ENCODE results near the gene FRMD7.

FRMD7 gene

DNA sequence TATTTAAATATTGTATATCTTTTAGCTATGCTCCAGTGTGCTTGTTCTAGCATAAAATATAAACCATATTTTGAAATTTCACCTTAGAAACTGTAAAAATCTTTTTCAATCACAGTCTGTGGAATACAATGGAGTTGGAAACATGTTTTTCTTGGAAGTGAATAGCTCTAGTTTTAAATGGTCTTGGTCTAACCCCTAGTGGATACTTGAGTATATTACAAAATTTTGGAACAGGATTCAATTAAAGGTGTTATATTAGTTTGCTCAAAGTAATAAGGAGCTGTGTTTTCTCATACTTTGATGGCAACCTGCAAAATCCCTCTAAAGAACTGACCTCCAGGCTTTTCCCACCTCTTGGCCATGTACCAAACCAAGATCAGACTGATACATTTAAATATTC, 56.6 kb downstream of the FRMD7 start:
- no peaks in the 10 kb centered on the region for H3K79me2 ChIP-seq (ENCODE audit: insufficient read depth, low read depth)
- H4K20me1 ChIP-seq (ENCODE audit: insufficient read depth): no peaks in the 10 kb centered on the region
- H3K27ac ChIP-seq: no peak overlapping the region
- H3K27me3 ChIP-seq (ENCODE audit: insufficient read depth, low read depth): no peaks in the 10 kb centered on the region
- H3K9ac ChIP-seq: no peak overlapping the region
- no peak overlapping the region for H3K4me3 ChIP-seq (IDR thresholded peaks at IDR 0.05; ENCODE audit: insufficient read depth, low read depth, low read length)
- H3K36me3 ChIP-seq (ENCODE audit: insufficient read depth): no peaks in the 10 kb centered on the region
- TF ChIP-seq, protein P1, sequence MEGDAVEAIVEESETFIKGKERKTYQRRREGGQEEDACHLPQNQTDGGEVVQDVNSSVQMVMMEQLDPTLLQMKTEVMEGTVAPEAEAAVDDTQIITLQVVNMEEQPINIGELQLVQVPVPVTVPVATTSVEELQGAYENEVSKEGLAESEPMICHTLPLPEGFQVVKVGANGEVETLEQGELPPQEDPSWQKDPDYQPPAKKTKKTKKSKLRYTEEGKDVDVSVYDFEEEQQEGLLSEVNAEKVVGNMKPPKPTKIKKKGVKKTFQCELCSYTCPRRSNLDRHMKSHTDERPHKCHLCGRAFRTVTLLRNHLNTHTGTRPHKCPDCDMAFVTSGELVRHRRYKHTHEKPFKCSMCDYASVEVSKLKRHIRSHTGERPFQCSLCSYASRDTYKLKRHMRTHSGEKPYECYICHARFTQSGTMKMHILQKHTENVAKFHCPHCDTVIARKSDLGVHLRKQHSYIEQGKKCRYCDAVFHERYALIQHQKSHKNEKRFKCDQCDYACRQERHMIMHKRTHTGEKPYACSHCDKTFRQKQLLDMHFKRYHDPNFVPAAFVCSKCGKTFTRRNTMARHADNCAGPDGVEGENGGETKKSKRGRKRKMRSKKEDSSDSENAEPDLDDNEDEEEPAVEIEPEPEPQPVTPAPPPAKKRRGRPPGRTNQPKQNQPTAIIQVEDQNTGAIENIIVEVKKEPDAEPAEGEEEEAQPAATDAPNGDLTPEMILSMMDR (conservative IDR thresholded peaks at IDR 0.05; ENCODE audit: low read depth, low read length): no peak; the same call in 1 of the 2 replicates
- no peak overlapping the region for H2AFZ ChIP-seq (ENCODE audit: low read depth)
- H3K4me1 ChIP-seq (ENCODE audit: low read depth, poor library complexity, severe bottlenecking): no peaks in the 10 kb centered on the region
- no peak overlapping the region for H3K4me2 ChIP-seq

DNA sequence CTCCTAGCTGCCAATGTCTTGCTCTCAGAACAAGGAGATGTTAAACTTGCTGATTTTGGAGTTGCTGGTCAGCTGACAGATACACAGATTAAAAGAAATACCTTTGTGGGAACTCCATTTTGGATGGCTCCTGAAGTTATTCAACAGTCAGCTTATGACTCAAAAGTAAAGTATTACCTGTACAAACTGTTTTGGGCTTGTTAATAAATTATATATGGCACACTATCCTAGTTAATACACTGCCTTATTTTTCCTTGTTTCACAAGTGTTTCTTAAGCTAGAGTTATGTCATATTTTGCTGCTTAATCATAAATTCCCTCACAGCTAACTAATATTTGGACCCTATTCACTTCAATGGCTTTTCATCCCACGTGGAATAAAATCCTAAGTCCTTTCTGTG, 59.4 kb downstream of the FRMD7 start:
- Histone ChIP-seq H2AFZ (ENCODE audit: low read depth) (no peak overlapping the region), H3K4me3 (IDR thresholded peaks at IDR 0.05; ENCODE audit: insufficient read depth, low read depth, low read length) (no peak overlapping the region), H4K20me1 (ENCODE audit: insufficient read depth) (no peaks in the 10 kb centered on the region), H3K4me2 (no peak overlapping the region), H3K27me3 (ENCODE audit: insufficient read depth, low read depth) (no peaks in the 10 kb centered on the region), H3K36me3 (ENCODE audit: insufficient read depth) (no peaks in the 10 kb centered on the region), H3K27ac (no peak overlapping the region), H3K4me1 (ENCODE audit: low read depth, poor library complexity, severe bottlenecking) (no peaks in the 10 kb centered on the region), H3K9ac (no peak overlapping the region), H3K79me2 (ENCODE audit: insufficient read depth, low read depth) (no peaks in the 10 kb centered on the region)
- TF ChIP-seq, protein P1 (conservative IDR thresholded peaks at IDR 0.05; ENCODE audit: low read depth, low read length): no peak

DNA sequence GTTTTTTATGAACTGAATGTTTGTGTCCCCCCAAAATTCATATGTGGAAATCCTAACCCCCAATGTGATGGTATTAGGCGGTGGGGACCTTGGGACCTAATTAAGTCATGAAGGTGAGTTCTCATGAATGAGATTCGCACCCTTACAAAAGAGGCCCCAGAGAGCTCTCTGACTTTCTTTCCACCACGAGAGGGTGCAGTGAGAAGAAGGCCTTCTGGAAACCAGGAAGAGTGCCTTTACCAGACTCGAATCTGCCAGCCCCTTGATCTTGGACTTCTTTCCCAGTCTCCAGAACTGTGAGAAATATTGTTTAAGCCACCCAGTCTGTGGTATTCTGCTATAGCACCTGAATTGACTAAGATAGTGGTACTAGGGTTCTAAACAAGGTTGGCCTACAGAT, 64.0 kb downstream of the FRMD7 start:
- H3K4me2 ChIP-seq: no peak overlapping the region
- no peaks in the 10 kb centered on the region for H3K36me3 ChIP-seq (ENCODE audit: insufficient read depth)
- TF ChIP-seq, protein P1 (conservative IDR thresholded peaks at IDR 0.05; ENCODE audit: low read depth, low read length): no peak
- H3K4me3 ChIP-seq (IDR thresholded peaks at IDR 0.05; ENCODE audit: insufficient read depth, low read depth, low read length): no peak overlapping the region
- H4K20me1 ChIP-seq (ENCODE audit: insufficient read depth): no peaks in the 10 kb centered on the region
- no peak overlapping the region for H3K9ac ChIP-seq
- no peaks in the 10 kb centered on the region for H3K27me3 ChIP-seq (ENCODE audit: insufficient read depth, low read depth)
- no peak overlapping the region for H3K27ac ChIP-seq
- no peaks in the 10 kb centered on the region for H3K4me1 ChIP-seq (ENCODE audit: low read depth, poor library complexity, severe bottlenecking)
- no peak overlapping the region for H2AFZ ChIP-seq (ENCODE audit: low read depth)
- H3K79me2 ChIP-seq (ENCODE audit: insufficient read depth, low read depth): no peaks in the 10 kb centered on the region

GRCh38 chrX:132063334-132063733, 64.5 kb downstream of the FRMD7 start:
- Histone ChIP-seq H3K36me3 (ENCODE audit: insufficient read depth) (no peaks in the 10 kb centered on the region), H4K20me1 (ENCODE audit: insufficient read depth) (no peaks in the 10 kb centered on the region), H3K9ac (no peak overlapping the region), H3K79me2 (ENCODE audit: insufficient read depth, low read depth) (no peaks in the 10 kb centered on the region), H3K27ac (no peak overlapping the region), H3K4me3 (IDR thresholded peaks at IDR 0.05; ENCODE audit: insufficient read depth, low read depth, low read length) (no peak overlapping the region), H3K4me2 (no peak overlapping the region), H3K27me3 (ENCODE audit: insufficient read depth, low read depth) (no peaks in the 10 kb centered on the region), H3K4me1 (ENCODE audit: low read depth, poor library complexity, severe bottlenecking) (no peaks in the 10 kb centered on the region), H2AFZ (ENCODE audit: low read depth) (no peak overlapping the region)
- TF ChIP-seq, protein P1 (conservative IDR thresholded peaks at IDR 0.05; ENCODE audit: low read depth, low read length): no peak

Data from KMS-11 (cell line).